Measurements from ENCODE around the gene GRPEL1.

- no peak for TF ChIP-seq ZNF596 (tag by site-specific recombination; IDR thresholded peaks at IDR 0.05)
- no peak for TF ChIP-seq ZBTB7A (tag by site-specific recombination; IDR thresholded peaks at IDR 0.05; ENCODE audit: low read depth)
- no peak for TF ChIP-seq ZNF324 (tag by site-specific recombination; IDR thresholded peaks at IDR 0.05)
- no peak for TF ChIP-seq CTCF (tag by site-specific recombination; IDR thresholded peaks at IDR 0.05)
- TF ChIP-seq ZNF174 (tag by site-specific recombination; IDR thresholded peaks at IDR 0.05): no peak
- TF ChIP-seq ZNF391 (tag by site-specific recombination; IDR thresholded peaks at IDR 0.05; ENCODE audit: borderline replicate concordance, low read depth): no peak
- TF ChIP-seq HIC1 (tag by site-specific recombination; IDR thresholded peaks at IDR 0.05): no peak
- no peak for TF ChIP-seq ZNF311 (tag by site-specific recombination; IDR thresholded peaks at IDR 0.05; ENCODE audit: borderline replicate concordance)
- TF ChIP-seq ZBTB1 (tag by site-specific recombination; IDR thresholded peaks at IDR 0.05): no peak
- TF ChIP-seq ZBTB48 (tag by site-specific recombination; IDR thresholded peaks at IDR 0.05): no peak
Observed at GRCh38 chr4:7075962-7076695, 8.3 kb upstream of the GRPEL1 start.

Measured in HEK293 (cell line).